Activated CD8-positive, alpha-beta memory T cell treated with anti-CD3 and anti-CD28 coated beads, Interleukin-2, amount 50 U/mL, for 48 hours (primary cell): ENCODE data around the gene WNT5A.

Experiments
- DNase-seq: peaks from one replicate; pipeline ENCODE4 v3.0.0-alpha.2; 2020

Gene WNT5A

DNA sequence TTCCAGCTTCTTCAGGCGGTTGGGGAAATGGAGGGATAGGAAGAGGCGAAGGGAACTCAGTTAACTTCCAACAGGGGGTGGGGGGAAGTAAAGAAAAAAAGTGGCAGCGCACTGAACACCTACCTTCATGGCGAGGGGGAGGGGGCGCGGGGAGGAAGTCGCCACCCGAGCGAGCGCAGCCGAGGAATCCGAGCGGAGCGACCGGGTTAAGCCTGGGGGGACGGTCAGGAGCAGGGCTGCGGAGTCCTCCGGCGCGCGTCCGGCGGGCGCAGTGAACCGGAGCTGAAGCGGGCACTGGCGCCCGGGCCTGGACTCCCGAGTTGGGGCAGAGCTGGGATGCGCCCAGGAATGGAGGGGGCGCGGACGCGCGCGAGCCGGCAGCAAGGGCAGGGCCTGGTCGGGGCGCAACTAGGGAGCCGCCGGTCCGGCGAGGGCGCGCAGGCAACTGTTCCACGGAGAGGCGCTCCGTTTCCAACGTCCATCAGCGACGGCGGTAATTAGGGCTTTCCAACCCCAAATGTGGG is at the start of gene WNT5A:
WNT5A (minus strand) TSS at position 450 of the 524 bp plus-strand sequence; CDS start at position 129, 321 bp downstream.
- DNase-seq: peak; percentile 55

DNA sequence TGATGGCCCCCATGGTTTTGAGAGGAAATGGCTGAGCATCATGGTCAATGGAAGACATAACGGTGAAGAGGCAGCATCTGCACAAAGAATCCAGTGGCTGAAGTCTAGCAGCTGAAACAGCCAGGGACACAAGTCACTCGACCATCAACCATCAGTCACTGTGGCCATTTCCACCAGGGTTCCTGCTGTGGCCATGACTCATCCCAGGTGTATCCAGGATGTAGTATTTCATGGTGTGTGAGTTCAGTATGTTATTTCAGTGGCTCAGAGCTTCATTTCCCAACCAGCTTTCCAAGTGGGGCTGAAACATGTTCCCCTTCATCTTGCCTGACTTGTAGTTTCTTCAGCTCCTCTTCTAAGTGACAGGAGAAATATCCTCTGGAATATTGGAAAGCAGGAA is 47.8 kb upstream of the WNT5A start:
- no peak for DNase-seq

DNA sequence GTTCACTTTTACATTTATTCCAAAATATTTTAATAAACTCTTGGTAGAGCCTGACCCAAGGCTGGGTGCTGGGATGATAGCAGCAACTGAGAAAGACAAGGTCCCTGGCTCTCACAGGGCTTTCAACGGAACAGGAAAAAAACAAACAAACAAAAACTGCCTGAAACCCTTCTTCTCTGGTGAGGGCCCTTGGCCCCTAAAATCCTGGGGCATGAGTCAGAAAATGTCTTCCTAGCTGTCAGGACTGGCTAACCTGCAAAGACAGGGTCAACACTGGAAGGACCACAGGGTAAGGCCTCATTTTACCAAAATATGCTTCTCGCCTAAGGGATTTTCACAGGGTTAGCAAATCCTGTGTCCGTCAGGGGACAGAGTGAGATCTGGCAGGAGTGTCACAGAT is 45.7 kb upstream of the WNT5A start:
- no peak for DNase-seq

DNA sequence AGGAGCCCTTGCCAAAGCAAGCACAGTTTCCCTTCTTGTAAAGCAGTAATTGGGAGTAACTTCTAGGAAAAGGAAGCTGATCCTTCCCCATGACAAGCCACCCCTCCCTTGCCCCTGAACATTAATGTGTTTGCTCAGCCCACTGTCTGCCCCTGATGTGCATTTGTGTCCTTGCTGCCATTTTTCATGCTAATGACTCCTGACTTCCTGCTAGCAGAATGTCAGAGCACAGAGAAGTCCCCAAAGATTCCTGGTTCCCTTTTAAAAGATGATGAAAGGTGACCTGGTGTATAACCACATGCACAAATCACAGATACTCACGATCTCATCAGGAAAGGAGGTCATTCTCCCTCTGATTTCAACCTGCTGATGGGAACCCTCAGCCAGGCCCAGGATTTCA is 44.2 kb upstream of the WNT5A start:
- no peak for DNase-seq

DNA sequence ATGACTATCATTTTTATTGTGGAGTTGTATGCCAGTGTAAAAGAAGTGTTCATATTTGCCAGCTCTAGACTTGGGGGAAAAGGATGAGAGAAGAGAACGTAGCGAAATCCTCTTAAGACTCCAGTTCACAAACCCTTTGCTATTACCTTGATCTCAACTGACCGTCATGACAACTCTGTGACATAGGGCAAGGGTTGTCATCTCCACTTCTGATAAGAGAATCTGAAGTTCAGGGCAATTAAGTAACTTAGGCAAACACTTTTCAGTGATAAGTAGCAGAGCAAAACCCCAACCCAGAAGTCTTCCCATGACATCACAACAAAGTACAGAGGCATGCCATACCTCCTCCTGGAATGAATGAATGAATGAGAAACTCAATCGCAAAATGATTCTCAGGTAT is 40.3 kb upstream of the WNT5A start:
- no peak for DNase-seq

DNA sequence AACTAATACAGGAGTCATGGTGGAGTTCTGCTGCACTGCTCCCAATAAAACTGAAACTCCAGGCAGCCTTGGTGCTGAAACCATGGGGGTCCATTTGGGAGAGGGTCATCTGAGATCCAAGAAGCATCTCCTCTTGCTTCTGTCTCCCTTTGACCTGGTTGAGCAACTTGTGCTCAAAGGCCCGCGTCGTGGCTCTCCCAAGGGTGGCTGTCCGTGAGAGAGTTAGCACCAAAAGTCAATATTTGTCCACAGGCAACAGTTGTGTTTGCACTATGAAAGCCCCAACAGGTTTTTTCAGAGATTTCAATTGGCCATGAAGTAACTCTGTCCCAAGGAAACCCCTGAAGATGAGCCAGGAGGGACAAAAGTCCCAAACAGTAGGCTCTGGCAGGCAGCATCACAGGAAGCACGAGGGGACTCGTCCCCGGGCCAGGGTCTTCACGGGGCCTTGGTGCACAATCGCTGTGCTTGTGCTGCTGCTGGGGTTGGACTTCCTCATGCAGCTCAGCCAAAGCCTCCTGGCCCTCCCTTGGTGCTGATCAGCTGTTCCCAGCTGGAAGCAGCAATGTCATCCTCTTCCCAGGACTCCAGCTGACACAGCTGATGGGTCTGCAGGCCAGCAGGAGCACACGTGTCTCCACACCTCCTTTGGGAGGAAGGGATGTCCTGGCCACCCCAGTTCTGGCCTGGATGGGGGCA is 39.4 kb upstream of the WNT5A start:
- DNase-seq: no peak

DNA sequence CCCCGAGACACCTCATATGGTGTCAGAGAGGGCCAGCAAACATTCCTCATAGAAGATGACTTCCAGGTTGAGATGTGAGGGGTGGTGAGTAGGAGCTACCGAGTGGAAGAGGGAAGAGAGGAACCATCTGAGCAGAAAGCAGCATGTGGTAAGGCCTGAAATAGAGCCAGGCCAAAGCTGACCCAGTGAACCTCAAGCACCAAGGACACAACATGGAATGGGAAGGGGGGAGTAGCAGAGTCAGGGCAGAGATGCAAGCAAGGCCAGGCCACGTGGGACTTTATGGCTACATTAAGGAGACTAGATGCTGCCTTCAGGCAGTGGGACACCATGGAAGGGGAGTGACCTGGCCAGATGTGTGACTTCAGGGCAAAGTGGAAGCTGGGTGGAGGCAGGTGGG is 38.3 kb upstream of the WNT5A start:
- DNase-seq: no peak

DNA sequence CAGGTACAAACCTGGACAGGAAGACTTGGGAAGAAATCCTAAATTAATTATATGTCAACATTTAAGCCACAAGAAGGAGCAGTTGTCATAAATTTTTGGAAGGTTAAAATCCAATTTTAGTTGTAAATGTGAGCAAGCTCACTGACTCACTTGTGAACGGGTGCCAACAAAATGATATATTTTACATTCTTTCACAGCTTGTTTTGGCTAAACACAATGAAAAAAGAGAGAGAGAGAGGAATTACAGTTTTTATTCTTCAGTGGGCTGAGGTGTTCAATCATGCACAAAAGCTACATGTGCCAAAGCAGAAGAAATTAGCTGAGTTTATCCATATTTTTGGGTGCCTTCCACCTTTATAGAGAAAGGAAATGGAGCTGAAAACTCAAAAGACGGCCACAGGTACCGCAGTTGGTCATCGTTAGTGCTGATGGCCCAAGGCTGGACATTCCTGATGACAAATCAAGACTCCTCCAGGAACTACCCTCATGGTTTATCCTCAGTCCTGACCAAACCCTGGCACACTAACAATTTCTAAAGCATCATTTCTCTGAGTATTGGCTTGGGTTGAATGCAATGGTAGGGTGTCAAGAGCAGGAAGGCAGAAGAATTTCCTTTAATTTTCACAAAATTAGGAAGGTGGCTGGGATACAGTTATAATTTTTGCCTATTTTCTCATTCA is 37.6 kb upstream of the WNT5A start:
- no peak for DNase-seq

DNA sequence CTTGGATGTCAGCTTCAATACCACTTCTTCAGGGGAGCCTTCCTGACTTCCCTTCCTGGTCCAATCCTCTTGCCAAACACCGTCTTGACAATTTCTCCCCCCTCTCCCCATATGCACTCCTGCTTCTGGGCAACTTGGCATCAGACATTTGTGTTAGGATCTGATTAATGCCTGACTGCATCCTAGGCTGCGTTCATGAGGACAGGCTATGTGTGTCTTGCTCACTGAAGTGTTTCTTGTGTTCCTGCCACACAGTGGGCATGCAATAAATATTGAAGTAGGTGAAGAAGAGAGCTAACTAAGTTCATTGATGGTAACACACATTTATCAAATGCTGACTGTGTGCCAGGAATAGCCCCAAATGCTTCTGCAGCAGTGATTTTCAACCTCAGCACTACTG is 36.4 kb upstream of the WNT5A start:
- no peak for DNase-seq

DNA sequence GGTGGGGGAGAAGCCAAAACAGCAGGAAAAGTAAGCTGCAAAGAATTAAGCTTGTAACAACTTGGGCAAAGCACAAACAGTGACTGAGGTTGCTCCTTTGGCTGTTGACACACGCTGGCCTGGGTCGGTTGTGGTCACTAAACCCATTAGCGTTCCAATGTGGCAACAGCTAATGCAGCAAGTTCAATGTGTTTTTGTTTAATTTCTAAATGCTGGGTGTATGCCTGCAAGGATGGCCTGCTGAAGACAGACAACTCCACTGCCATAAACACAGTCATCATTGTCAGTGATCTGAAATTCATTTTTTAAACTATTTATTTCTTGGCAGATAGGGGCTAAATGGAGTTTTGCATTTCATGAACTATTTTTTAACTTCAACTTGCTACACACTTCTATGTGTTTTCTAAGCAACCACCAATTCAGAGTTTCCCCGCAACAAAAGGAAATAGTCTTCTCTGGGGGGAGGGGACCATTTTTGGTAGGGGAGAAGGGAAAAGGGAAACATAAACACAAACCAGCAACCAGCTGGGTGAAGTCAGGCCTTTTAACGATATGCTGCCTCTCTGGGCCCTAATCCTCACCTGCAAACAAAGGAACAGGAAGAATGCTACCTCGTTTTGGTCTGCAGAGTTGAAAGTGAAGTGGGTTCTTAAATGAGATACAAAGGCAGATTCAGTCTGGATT is 34.8 kb upstream of the WNT5A start:
- DNase-seq: no peak

DNA sequence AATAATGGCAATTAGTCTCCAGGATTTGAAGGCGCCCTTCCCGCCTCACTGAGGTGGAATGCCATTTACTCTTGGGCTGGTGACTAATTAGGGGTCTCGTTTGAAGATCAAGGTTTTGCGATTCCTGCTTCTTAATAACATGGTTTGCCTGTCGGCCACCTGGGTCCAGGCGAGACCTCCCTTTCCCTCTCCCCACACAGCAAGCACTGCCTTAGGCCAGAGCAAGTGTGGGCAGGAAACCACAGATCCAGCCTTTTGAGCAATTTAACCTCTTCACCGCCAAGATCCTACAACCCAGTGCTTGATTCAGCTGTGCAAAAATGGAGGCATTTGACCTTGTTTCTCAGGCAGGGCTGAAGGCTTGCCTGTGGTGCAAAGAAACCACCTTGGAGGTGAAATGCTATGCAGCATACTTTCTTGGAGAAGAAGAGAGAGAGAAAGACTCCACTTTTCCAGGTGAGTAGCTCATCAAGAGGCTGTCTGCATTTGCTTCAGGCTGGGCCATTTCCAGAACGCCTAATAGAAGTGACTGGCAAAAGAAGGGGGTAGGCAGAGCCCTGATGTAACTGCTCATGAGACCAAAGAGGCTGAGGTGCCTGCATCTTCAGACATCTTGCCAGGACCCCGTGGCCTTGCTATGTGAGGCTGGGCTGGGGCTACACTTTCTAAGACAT is 34.1 kb upstream of the WNT5A start:
- no peak for DNase-seq

DNA sequence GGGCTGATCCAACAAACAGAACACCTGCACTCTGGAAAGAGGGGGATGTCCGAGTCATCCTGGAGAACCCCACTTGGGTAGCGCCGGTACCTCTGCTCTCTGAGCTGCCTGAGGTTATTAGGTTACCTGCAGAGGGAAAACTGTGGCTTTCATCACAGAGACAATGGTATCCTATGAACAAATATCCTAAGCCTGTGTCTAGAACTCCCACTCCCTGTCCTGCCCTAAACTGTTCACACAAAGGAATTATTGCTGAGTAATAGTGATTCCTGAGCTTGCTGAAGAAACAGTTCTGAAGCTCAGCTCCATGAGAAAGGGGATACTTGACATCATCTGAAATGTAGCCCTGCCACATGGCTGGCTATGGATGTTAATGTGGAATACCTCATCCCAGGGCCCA is 31.9 kb upstream of the WNT5A start:
- no peak for DNase-seq

DNA sequence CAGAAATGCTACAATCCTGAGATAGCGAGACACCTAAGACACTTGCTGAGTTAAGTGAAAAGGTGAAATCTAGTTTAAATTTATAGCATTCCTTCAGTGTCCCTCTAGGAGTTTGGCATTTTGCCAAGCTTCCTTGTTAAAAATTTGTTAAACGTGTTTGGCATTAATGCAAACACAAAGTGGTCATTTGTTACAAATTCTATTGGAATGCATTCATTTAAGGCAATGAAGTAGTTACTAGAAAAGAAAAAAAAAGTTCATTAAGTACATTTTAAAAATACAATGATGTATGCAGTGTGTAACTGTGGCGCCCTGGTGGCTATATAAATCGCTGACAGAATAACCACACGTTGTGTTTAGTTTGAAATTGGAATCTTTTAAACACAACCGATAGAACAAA is 31.3 kb upstream of the WNT5A start:
- DNase-seq: no peak

DNA sequence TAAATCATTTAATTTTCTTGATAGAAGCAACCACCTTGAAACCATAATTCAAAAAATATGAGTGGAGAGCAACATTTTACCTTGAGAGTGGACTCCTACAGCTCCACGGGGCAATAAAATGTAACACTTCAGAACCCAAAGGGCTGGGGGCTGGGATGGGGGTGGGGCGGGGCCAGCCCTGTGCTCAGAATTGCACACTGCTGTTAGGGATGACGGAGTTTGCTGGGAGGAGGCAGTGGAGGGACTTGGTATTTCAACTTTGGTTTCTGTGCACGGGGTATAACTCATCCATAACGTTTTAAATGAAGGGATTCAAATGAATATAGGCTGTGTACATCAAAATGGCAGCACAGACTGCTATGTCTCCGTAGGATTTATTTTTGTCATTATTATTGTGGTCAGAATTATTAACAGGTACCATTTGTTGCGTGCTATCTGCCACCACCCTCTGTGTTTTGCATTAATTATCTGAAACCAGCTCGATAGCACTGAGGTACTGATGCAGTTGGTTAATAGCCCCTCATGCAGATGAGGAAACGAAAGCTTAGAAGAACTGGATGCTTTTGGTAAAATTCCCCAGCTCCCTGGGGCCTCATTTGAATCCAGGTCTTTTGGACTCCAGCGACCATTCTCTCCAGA is 29.4 kb upstream of the WNT5A start:
- no peak for DNase-seq

DNA sequence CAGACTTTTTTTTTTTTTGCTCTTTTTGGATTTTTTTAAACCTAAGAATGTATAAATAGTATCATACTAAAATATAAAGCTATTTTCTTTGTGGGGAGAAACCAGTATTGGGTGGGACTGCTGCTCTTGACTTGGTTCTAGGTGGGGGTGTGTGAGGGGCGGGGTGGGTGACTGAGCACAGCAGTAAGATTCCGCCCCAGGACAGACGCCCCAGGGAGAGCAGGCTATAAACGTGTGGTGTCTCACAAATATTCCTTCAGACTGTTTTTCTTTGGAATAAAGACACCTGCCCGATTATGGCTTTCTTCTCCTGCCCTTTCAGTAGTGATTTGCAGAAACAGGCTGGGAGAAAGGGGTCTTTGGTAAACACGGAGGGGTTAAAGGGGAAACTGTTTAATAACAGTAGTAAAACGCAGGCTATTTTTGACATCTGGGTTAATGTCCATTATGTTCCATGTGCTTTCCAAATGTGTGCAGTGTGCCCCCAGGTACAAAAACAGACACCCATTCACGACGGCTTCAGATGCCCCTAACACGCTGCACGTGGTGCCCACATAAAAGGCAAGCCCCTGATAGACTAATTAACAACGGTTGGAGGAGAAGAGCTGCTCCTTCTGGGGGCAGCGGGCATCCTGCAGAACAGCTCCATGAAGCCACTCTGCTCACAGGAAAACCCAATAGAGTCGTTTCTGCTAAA is 28.6 kb upstream of the WNT5A start:
- DNase-seq: no peak

DNA sequence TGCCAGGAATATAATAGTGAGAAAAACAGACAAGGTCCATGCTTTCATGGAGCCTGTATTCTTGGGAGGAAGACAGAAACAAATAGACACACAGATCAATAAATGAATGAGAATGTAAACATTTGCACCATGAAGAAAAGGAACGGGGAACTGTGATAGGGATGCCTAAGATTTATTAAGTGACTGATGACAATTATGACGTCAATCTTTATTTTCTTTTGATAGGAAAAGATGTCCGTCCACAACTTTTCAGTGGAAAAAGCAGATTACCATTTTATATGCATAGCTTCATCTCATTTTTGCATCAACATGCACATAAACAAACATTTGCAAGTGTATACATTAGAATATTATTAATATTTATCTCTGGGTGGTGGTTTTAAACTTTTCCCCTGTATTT is 27.9 kb upstream of the WNT5A start:
- no peak for DNase-seq

DNA sequence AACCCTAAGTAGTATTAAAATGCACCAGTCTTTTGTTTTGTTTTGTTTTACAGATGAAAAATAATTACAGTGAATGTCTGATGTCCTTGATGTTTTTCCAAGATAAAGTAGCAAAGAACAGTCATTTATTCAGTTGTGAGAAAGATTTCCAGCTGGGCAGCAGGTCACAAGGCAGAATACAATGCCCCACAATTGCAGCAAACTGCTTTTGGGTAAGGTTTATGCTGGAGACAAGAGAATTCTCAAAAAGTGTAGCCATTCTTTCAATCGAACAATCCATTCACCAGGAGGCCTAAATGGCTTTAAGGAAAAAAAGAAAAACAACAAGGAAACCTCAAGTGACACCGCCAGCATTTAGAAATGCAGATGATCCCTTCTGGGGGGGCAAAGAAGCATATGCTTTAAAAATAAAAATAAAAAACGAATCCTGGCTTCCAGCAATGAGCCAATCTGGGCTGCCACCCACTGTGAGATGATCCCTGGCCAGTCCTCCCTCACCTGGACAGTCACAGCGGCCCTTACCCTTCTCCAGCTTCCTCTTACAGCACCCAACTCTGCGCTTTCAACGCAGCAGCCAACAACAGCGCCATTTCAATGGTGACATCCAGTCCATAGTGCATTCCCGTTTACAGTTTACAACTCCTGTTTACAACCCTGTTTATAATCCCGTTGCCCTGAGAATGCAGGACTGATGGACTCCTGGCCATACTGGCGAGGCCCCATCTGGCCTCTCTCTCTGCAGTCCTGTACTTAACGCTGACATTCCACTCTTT is 25.7 kb upstream of the WNT5A start:
- no peak for DNase-seq

DNA sequence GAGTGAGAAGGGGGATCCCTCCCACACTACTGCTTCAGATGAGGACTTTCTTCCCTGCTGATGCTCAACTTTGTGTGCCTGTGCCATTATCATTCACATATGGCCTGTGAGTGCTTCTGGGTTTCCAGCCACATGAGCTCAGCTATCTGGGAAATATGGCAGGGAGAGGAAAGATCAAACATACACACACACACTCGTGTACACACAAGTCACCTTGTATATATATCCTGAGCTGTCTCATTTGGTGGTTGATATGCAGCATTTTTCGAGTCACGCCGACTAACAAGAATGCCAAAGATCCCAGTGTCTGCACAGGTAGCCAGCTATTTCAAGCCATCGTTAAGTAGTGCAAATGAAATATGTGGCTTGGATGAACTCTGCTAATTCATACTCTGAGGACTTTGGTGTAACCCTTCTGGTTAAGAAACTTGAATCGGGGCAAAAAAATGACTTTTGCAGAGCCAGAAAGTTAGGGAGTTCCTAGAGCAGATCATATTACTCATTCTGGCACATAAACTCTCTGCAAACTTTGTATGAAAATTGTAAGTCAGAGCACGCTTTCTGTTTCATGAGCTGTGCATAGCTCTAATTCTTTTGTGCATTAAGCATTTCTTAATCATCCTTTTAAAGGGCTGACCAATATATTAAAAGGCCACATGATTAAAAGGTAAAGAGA is 24.9 kb upstream of the WNT5A start:
- no peak for DNase-seq

DNA sequence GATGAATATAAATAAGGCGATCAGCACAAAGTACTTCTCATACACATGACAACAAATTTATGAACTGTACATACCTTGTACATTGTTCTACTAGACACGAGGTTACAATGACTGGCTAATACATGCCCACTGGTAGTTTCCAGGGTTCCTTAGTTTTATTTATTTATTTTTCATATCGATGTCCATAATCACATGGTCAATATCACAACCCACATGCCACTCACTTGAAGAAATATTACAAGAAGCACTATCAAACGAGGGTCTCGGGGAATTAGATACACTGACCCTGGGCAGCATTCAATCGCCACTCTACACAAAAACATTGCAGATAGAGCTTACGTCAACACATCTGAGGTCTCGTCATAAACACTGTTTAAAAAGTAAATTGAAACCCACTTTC is 21.2 kb upstream of the WNT5A start:
- DNase-seq: no peak

DNA sequence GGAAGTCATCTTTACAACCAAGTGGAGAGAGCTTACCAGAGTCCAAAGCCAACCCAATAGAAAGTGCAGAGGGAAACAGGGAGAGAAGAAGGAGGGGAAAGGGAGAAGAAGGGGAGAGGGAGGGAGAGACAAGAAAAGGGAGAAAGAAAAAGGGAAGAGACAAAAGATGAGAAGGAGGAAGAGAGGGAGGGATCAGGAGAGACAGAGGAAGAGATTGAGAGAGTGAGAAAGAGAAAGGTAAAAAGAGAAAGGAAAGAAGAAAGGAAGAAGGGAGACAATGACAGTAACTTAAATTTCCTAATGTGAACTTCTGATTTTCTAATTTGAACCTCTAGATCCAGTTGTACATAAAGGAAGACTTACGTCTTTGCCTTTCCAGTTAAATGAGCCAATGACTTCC is 20.7 kb upstream of the WNT5A start:
- DNase-seq: no peak

DNA sequence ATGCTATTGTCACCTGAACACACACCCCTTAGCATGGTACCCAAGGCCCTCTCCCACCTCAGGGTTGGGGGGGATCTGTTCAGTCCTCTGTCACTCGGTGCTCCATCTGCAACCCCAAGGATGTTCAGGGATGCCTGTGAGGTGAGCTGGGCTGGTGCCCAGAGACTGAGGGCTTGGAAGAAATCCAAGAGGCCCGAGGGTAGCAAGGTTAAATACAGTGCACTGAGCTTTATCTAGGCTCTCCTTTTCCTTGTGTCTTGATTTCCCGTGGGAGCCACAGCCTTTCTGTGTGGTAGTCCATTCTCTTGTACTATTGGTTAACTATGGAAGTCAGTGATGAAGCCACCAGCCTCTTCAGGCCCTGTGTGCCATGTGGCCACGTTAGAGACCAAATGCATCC is 18.7 kb upstream of the WNT5A start:
- no peak for DNase-seq
